ENCODE results near the gene GPX4. TPM values are rescaled to one million over a fixed set of nuclear protein-coding genes. Genes with fewer than 3 reads are reported as not detected.
A peak's percentile ranks its signal among the peaks of the same experiment; 100 is the strongest.

GPX4 gene
- total RNA-seq, 1 donor from 2014 or later, result 354 TPM

DNA sequence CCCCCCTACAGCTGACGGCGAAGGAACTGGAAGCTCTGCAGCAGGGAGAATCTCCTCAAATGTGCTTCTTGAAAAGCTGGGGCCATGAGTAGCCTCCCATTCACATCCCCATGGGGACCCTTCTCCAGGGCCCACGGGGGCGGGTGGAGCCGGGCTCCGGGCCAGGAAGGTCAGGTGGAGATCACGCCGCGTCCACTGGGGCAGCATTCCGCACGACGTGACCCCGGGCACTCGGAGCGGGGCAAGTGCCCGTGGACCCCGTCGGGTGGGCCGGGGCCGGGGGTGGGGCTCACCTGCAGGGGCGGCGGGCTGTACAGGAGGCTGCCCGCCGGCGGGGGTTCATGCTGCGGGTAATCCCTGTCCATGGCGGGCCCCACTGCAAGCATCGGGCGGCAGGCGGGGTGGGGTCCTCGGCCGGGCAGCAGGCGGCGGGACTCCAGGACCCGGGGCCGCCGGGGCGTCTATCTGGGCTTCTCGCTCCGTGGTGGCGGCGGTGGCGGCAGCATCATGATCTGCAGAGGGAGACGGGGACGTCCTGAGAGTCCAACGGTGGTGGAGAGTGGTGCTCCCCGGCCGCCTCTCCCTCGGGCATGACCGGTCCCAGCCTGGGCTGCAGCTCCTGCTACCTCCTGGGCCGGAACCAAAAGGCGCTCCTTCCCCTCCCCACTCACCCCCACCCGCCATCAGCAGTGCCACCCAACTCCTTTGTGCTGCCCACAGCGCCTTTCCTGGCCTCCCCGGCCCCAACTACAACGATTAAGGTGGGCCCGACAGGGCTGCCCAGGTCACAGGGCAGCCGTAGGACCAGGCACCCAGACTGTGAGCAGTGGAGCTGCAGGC is 50.3 kb downstream of the GPX4 start:
- Mint-ChIP-seq H3K27me3 (ENCODE audit: unreplicated experiment) (no peaks in the 10 kb centered on the region), H3K36me3 (ENCODE audit: unreplicated experiment) (peaks cover 4% of the 10 kb centered on the region), H3K4me1 (ENCODE audit: unreplicated experiment) (peaks cover 16% of the 10 kb centered on the region), H3K4me3 (ENCODE audit: unreplicated experiment) (no peak overlapping the region), H3K27ac (ENCODE audit: unreplicated experiment) (peak overlapping the region; percentile 56), H3K9me3 (ENCODE audit: unreplicated experiment) (no peaks in the 10 kb centered on the region)
- TF ChIP-seq, protein P1, sequence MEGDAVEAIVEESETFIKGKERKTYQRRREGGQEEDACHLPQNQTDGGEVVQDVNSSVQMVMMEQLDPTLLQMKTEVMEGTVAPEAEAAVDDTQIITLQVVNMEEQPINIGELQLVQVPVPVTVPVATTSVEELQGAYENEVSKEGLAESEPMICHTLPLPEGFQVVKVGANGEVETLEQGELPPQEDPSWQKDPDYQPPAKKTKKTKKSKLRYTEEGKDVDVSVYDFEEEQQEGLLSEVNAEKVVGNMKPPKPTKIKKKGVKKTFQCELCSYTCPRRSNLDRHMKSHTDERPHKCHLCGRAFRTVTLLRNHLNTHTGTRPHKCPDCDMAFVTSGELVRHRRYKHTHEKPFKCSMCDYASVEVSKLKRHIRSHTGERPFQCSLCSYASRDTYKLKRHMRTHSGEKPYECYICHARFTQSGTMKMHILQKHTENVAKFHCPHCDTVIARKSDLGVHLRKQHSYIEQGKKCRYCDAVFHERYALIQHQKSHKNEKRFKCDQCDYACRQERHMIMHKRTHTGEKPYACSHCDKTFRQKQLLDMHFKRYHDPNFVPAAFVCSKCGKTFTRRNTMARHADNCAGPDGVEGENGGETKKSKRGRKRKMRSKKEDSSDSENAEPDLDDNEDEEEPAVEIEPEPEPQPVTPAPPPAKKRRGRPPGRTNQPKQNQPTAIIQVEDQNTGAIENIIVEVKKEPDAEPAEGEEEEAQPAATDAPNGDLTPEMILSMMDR (IDR thresholded peaks at IDR 0.05), result no peak
- no peak for DNase-seq (ENCODE audit: extremely low spot score, unreplicated experiment)

DNA sequence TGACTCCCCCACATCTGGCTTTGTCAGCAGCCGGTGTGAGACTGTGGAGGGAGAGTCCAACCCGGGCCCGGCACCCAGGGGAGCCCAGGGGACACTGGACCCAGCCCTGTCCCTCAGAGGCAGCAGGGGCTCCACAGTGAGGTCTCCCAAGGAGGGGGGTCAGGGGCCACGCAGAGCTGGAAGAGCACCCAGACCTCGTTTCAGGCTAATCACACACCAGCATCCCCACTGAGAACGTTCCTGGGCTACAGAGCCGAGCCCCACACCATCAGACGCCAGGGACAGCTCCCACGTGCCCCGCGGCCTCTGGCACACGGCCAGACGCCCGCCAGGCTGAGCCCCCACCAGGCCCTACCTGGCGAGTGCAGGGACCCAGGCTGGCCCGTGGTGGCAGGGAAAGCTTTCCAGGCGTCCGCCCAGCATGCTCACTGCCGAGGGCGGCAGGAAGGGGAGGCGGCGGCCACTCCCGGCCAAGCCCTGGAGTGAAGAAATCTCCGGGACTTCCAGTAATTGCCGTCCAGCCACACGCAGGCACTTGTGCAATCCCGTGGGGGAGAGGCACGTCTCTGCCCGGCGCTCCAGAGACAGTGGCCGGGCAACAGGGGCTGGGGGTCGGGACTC is 51.0 kb downstream of the GPX4 start:
- Mint-ChIP-seq H3K4me1 (ENCODE audit: unreplicated experiment) (peaks cover 16% of the 10 kb centered on the region), H3K27me3 (ENCODE audit: unreplicated experiment) (no peaks in the 10 kb centered on the region), H3K27ac (ENCODE audit: unreplicated experiment) (peak overlapping the region; percentile 56), H3K36me3 (ENCODE audit: unreplicated experiment) (peaks cover 3% of the 10 kb centered on the region), H3K9me3 (ENCODE audit: unreplicated experiment) (no peaks in the 10 kb centered on the region), H3K4me3 (ENCODE audit: unreplicated experiment) (no peak overlapping the region)
- TF ChIP-seq, protein P1 (IDR thresholded peaks at IDR 0.05), result no peak
- DNase-seq (ENCODE audit: extremely low spot score, unreplicated experiment), result no peak

DNA sequence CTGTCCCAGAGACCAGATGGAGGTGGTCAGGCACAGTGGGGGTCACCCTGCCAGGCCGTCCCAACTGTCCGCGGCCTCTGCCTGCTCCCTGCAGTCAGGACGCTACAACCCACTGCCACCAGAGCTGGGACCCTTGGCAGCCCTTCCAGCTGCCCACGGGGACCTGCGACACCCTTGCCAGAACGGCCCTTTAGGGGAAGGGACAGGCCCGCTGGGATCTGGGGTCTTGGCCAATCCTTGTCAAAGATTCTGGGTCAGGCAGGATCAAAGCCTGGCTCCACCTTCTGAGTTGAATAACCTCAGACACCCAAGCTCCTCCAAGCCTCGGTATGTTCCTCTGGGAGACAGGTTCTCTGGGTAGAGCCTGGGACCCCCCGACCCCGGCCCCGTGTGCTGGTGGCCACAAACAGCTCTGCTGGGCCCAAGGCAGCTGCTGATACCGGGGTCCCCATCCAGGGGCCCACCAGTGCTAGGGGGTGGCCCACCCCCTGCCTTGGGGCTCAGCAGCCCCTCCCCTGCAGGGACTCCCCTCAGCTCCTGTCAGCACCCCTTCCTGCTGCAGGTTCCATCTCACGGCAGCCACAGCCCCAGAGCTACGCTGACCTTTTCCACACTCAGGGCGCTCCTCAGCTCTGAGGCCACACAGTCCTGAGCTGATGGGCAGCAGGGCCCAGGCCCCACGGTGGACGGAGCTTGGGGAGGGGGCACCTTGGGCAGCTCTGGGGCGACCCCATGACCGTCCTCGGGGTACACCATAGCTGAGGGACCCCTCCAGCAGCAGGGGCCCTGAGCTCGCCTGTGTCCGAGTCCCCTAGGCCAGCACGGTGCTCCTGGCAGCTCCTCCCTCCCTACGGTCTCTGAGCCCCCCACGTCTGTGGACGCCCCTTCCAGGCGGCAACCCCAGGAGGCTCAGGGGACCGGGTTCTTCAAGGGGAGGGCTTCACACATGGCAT is 51.8 kb downstream of the GPX4 start:
- no peaks in the 10 kb centered on the region for H3K27me3 Mint-ChIP-seq (ENCODE audit: unreplicated experiment)
- TF ChIP-seq, protein P1 (IDR thresholded peaks at IDR 0.05), result no peak
- peaks cover 3% of the 10 kb centered on the region for H3K36me3 Mint-ChIP-seq (ENCODE audit: unreplicated experiment)
- no peak for DNase-seq (ENCODE audit: extremely low spot score, unreplicated experiment)
- peaks cover 16% of the 10 kb centered on the region for H3K4me1 Mint-ChIP-seq (ENCODE audit: unreplicated experiment)
- peak overlapping the region; percentile 23 for H3K27ac Mint-ChIP-seq (ENCODE audit: unreplicated experiment)
- H3K4me3 Mint-ChIP-seq (ENCODE audit: unreplicated experiment), result no peak overlapping the region
- no peaks in the 10 kb centered on the region for H3K9me3 Mint-ChIP-seq (ENCODE audit: unreplicated experiment)

Other genes with a start within 250 kb of the GPX4 start
- gene CFD, start 244.3 kb upstream of the GPX4 start, total RNA-seq, result 162 and 179 TPM in 2 replicates
- gene MED16, start 210.8 kb upstream of the GPX4 start, total RNA-seq, result 69.3 and 72.3 TPM in 2 replicates
- gene RNU6-9, start 210.5 kb upstream of the GPX4 start, total RNA-seq, result not detected in 2 replicates
- 61.1 and 63.5 TPM in 2 replicates for gene R3HDM4, start 190.8 kb upstream of the GPX4 start, total RNA-seq
- gene KISS1R, start 186.7 kb upstream of the GPX4 start, total RNA-seq, result 0.47 and 1.7 TPM in 2 replicates
- 16.8 and 17.0 TPM in 2 replicates for gene ARID3A, start 178.0 kb upstream of the GPX4 start, total RNA-seq
- 60.2 and 61.2 TPM in 2 replicates for gene WDR18, start 119.6 kb upstream of the GPX4 start, total RNA-seq
- gene GRIN3B, start 103.6 kb upstream of the GPX4 start, total RNA-seq, result 0.46 TPM in 1 of 2 replicates, not detected in the other
- 149 and 157 TPM in 2 replicates for gene TMEM259, start 82.9 kb upstream of the GPX4 start, total RNA-seq
- gene RNU6-2, start 82.5 kb upstream of the GPX4 start, total RNA-seq, result not detected in 2 replicates
- gene CNN2, start 77.4 kb upstream of the GPX4 start, total RNA-seq, result 318 and 327 TPM in 2 replicates
- 16.7 and 17.8 TPM in 2 replicates for gene ABCA7, start 63.9 kb upstream of the GPX4 start, total RNA-seq
- gene ARHGAP45, start 36.8 kb upstream of the GPX4 start, total RNA-seq, result 0.67 and 0.99 TPM in 2 replicates
- gene POLR2E, start 8.6 kb upstream of the GPX4 start, total RNA-seq, result 156 and 168 TPM in 2 replicates
- 57.1 and 61.6 TPM in 2 replicates for gene SBNO2, start 70.3 kb downstream of the GPX4 start, total RNA-seq
- 60.8 and 61.3 TPM in 2 replicates for gene STK11, start 101.8 kb downstream of the GPX4 start, total RNA-seq
- gene CBARP, start 134.0 kb downstream of the GPX4 start, total RNA-seq, result 6.9 and 7.0 TPM in 2 replicates
- gene ATP5F1D, start 137.8 kb downstream of the GPX4 start, total RNA-seq, result 167 and 172 TPM in 2 replicates
- 98.1 and 103 TPM in 2 replicates for gene MIDN, start 144.6 kb downstream of the GPX4 start, total RNA-seq
- 401 and 408 TPM in 2 replicates for gene CIRBP, start 165.3 kb downstream of the GPX4 start, total RNA-seq
- gene FAM174C, start 171.5 kb downstream of the GPX4 start, total RNA-seq, result 35.3 and 35.8 TPM in 2 replicates
- 3.8 and 4.2 TPM in 2 replicates for gene EFNA2, start 181.9 kb downstream of the GPX4 start, total RNA-seq

All from osteocyte (in vitro differentiated cells).